ENCODE results near the gene CISTR. TPM values are rescaled to one million over a fixed set of nuclear protein-coding genes. Genes with fewer than 3 reads are reported as not detected.

The CISTR gene
- polyA plus RNA-seq, 1 donor from 2014 or later = not detected

DNA sequence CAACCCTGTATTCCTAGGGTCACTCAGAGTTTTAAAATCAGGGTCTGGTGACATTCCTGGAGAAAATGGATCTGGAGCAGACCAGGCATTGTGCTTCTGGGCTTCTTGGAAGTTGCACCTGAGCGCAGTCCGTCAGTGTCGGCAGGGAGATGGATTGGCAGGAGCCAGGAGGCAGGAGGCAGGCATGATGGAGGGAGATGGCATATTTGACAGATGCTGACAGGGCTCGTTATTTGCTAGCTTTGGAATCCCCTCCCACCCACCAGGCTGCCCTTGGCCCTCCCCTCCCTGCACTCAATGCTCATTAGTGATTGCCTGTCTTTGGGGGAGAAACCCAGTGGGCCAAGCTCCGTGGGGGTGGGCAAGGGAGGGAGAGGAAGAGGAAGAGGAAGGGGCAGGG is 4.7 kb downstream of the CISTR start:
- H3K9me2 ChIP-seq (ENCODE audit: insufficient read depth, low read length) = no peaks in the 10 kb centered on the region
- peak overlapping the region; percentile 53 for H3K4me2 ChIP-seq (ENCODE audit: low read length)
- H3F3A ChIP-seq (ENCODE audit: insufficient read depth, low read length, poor library complexity, severe bottlenecking) = peaks cover 18% of the 10 kb centered on the region
- peak overlapping the region; percentile 60 for H3K4me3 ChIP-seq (ENCODE audit: low read length)
- peak overlapping the region; percentile 75 for H3K9ac ChIP-seq (ENCODE audit: low read length)
- peak overlapping the region; percentile 95 for H3K27ac ChIP-seq (ENCODE audit: low read length)
- H2AFZ ChIP-seq (ENCODE audit: low read depth, low read length) = no peak overlapping the region
- peak; percentile 99 for TF ChIP-seq EP300 (conservative IDR thresholded peaks at IDR 0.05; ENCODE audit: poor library complexity, severe bottlenecking)
- no peak for TF ChIP-seq MXI1 (conservative IDR thresholded peaks at IDR 0.05; ENCODE audit: poor library complexity, severe bottlenecking)
- no peak for TF ChIP-seq EZH2 (IDR thresholded peaks at IDR 0.05; ENCODE audit: borderline replicate concordance, insufficient read depth, low read length, poor library complexity, severe bottlenecking)
- TF ChIP-seq POLR2AphosphoS5 (IDR thresholded peaks at IDR 0.05) = peak; percentile 83
- TF ChIP-seq, protein P1, sequence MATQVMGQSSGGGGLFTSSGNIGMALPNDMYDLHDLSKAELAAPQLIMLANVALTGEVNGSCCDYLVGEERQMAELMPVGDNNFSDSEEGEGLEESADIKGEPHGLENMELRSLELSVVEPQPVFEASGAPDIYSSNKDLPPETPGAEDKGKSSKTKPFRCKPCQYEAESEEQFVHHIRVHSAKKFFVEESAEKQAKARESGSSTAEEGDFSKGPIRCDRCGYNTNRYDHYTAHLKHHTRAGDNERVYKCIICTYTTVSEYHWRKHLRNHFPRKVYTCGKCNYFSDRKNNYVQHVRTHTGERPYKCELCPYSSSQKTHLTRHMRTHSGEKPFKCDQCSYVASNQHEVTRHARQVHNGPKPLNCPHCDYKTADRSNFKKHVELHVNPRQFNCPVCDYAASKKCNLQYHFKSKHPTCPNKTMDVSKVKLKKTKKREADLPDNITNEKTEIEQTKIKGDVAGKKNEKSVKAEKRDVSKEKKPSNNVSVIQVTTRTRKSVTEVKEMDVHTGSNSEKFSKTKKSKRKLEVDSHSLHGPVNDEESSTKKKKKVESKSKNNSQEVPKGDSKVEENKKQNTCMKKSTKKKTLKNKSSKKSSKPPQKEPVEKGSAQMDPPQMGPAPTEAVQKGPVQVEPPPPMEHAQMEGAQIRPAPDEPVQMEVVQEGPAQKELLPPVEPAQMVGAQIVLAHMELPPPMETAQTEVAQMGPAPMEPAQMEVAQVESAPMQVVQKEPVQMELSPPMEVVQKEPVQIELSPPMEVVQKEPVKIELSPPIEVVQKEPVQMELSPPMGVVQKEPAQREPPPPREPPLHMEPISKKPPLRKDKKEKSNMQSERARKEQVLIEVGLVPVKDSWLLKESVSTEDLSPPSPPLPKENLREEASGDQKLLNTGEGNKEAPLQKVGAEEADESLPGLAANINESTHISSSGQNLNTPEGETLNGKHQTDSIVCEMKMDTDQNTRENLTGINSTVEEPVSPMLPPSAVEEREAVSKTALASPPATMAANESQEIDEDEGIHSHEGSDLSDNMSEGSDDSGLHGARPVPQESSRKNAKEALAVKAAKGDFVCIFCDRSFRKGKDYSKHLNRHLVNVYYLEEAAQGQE (IDR thresholded peaks at IDR 0.05; ENCODE audit: borderline replicate concordance) = no peak
- TF ChIP-seq, protein P2, sequence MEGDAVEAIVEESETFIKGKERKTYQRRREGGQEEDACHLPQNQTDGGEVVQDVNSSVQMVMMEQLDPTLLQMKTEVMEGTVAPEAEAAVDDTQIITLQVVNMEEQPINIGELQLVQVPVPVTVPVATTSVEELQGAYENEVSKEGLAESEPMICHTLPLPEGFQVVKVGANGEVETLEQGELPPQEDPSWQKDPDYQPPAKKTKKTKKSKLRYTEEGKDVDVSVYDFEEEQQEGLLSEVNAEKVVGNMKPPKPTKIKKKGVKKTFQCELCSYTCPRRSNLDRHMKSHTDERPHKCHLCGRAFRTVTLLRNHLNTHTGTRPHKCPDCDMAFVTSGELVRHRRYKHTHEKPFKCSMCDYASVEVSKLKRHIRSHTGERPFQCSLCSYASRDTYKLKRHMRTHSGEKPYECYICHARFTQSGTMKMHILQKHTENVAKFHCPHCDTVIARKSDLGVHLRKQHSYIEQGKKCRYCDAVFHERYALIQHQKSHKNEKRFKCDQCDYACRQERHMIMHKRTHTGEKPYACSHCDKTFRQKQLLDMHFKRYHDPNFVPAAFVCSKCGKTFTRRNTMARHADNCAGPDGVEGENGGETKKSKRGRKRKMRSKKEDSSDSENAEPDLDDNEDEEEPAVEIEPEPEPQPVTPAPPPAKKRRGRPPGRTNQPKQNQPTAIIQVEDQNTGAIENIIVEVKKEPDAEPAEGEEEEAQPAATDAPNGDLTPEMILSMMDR (IDR thresholded peaks at IDR 0.05; ENCODE audit: poor library complexity, severe bottlenecking) = no peak
- TF ChIP-seq RAD21 (conservative IDR thresholded peaks at IDR 0.05) = no peak
- TF ChIP-seq TAF1 (IDR thresholded peaks at IDR 0.05; ENCODE audit: low read depth) = no peak
- TF ChIP-seq SMC3 (conservative IDR thresholded peaks at IDR 0.05; ENCODE audit: poor library complexity) = no peak
- no peaks in the 10 kb centered on the region for H4K20me1 ChIP-seq (ENCODE audit: insufficient read depth)
- peaks cover 4% of the 10 kb centered on the region for H3K27me3 ChIP-seq (ENCODE audit: insufficient read depth, low read depth, low read length)
- H3K9me3 ChIP-seq (ENCODE audit: low read length) = no peaks in the 10 kb centered on the region
- no peaks in the 10 kb centered on the region for H3K36me3 ChIP-seq (ENCODE audit: insufficient read depth, low read length)
- no peaks in the 10 kb centered on the region for H3K79me2 ChIP-seq (replicated peaks; ENCODE audit: insufficient read depth, low read length)

GRCh38 chr12:53746592-53747092 is 5.1 kb downstream of the CISTR start:
- peak overlapping the region; percentile 95 for H3K27ac ChIP-seq (ENCODE audit: low read length)
- no peaks in the 10 kb centered on the region for H4K20me1 ChIP-seq (ENCODE audit: insufficient read depth)
- no peak overlapping the region for H2AFZ ChIP-seq (ENCODE audit: low read depth, low read length)
- no peaks in the 10 kb centered on the region for H3K9me3 ChIP-seq (ENCODE audit: low read length)
- H3K4me3 ChIP-seq (ENCODE audit: low read length) = peak overlapping the region; percentile 60
- H3K36me3 ChIP-seq (ENCODE audit: insufficient read depth, low read length) = no peaks in the 10 kb centered on the region
- H3K9ac ChIP-seq (ENCODE audit: low read length) = peak overlapping the region; percentile 75
- H3K27me3 ChIP-seq (ENCODE audit: insufficient read depth, low read depth, low read length) = no peaks in the 10 kb centered on the region
- H3K79me2 ChIP-seq (replicated peaks; ENCODE audit: insufficient read depth, low read length) = no peaks in the 10 kb centered on the region
- H3F3A ChIP-seq (ENCODE audit: insufficient read depth, low read length, poor library complexity, severe bottlenecking) = peaks cover 14% of the 10 kb centered on the region
- H3K4me2 ChIP-seq (ENCODE audit: low read length) = peak overlapping the region; percentile 53
- TF ChIP-seq RAD21 (conservative IDR thresholded peaks at IDR 0.05) = peak; percentile 99
- peak; percentile 100 for TF ChIP-seq SMC3 (conservative IDR thresholded peaks at IDR 0.05; ENCODE audit: poor library complexity)
- TF ChIP-seq POLR2AphosphoS5 (IDR thresholded peaks at IDR 0.05) = no peak
- TF ChIP-seq, protein P2 (IDR thresholded peaks at IDR 0.05; ENCODE audit: poor library complexity, severe bottlenecking) = peak; percentile 100
- peak; percentile 31 for TF ChIP-seq MXI1 (conservative IDR thresholded peaks at IDR 0.05; ENCODE audit: poor library complexity, severe bottlenecking)
- TF ChIP-seq TAF1 (IDR thresholded peaks at IDR 0.05; ENCODE audit: low read depth) = no peak
- no peaks in the 10 kb centered on the region for H3K9me2 ChIP-seq (ENCODE audit: insufficient read depth, low read length)

Data from neural cell (in vitro differentiated cells).